GM18498 (cell line): ENCODE data around the gene OVCH1.
"Not testable (repeated sequence)": the region's sequence is repeated elsewhere in the genome, so short reads cannot be mapped to it uniquely, and the experiment has no call there.

Experiments used
- ATAC-seq: cut with Tn5 transposase; IDR thresholded peaks from one replicate; pipeline ENCODE4 v1.9.1; 2021; ENCODE audit warnings: mild to moderate bottlenecking, moderate library complexity; ENCODE audit not compliant: unreplicated experiment

Gene OVCH1

DNA sequence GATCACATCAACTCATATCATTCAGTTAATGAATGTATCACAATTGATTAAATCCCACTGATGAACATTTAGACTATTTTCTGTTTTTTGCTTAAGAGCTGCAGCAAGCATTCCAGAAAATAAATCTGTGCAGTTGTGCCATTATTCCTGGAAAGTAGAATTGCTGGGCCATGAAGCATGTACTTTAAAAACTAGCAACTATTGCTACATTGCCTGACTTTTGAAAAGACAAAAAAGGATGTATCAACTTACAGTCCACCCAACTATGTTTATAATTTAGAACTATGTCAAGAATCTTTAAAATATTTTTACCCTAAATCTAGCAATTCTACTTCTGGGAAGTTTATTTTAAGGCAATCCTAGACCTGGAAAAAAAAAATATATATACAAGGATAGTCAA is 83.1 kb downstream of the OVCH1 start:
- ATAC-seq = no peak

GRCh38 chr12:29405561-29405960 is 91.9 kb downstream of the OVCH1 start:
- ATAC-seq = no peak

DNA sequence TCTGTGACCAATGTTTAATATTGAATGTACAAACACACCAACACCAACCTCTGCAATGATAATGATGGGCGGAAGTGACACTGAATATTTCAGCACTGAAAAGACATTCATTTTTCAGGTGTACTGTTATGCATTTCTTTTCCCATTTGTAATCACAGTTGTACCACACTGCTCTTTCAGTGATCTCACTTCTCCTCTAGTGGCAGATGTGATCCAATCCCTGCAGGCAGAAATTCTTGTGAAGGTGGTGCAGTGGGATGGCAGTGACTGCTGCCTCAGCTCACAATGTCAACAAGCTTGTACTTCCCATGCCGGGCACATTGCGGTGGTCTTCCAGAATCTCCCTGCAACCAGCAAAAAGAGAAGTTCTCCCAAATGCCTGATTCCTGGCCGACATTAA is 93.5 kb downstream of the OVCH1 start:
- ATAC-seq = no peak

- ATAC-seq = no peak
Observed at GRCh38 chr12:29402437-29402836, 95.0 kb downstream of the OVCH1 start.

DNA sequence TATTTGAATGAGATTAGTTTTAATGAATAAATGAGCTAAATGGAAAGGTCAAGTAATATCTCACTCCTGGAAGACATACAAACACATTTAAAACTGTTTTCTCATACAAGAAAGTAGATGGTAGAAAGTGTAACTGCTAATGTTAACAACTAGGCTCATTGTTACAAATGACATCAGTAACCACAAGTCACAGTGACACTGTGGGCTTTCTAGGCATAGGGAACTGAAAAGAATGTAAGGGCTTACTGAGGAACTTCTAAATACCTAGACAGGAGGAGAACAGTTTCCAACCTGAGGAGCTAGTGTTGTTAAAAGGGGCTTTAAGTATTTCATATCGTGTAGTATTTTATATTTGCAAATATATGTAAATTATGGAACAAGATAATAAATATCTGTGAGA is 99.0 kb downstream of the OVCH1 start:
- peak; percentile 53 for ATAC-seq

- ATAC-seq = no peak
Observed at GRCh38 chr12:29396774-29397173, 100.7 kb downstream of the OVCH1 start.

DNA sequence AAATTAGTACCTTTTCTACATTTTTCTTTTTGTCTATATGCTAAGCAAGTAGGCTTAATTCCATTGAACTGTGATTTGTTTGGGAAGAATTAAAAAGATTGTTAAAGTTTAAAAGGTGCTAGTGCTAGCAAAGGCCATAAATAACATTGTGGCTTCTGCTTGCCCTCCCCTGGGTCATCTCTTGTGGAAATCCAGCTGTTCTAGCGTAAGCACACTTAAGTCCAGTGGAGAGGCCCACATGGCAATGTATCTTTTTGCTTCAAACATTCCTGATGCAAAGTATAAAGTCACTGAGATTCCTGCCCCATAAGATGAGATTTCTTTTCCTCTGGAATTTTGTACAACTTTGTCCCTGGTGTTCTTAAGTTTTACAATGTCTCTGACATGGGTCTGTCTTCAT is 102.1 kb downstream of the OVCH1 start:
- ATAC-seq = no peak

DNA sequence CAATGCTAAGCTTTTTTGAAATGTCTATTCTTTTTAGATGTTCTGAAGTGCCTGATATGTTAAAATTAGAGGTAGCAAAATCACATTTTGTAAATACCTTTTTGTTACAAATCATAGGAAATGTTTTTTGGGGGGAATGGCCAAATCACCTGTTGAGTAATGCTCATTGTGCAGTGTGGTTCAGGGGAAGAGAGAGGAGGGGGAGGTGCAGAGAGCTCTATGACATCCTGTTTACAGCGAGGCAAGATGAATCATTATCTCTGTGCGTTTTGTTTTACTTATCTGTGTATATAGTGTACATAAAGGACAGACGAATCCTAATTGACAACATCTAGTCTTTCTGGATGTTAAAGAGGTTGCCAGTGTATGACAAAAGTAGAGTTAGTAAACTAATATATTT is 107.1 kb downstream of the OVCH1 start:
- ATAC-seq = not testable (repeated sequence)

GRCh38 chr12:29389295-29389919 is 108.1 kb downstream of the OVCH1 start:
- ATAC-seq = no peak

DNA sequence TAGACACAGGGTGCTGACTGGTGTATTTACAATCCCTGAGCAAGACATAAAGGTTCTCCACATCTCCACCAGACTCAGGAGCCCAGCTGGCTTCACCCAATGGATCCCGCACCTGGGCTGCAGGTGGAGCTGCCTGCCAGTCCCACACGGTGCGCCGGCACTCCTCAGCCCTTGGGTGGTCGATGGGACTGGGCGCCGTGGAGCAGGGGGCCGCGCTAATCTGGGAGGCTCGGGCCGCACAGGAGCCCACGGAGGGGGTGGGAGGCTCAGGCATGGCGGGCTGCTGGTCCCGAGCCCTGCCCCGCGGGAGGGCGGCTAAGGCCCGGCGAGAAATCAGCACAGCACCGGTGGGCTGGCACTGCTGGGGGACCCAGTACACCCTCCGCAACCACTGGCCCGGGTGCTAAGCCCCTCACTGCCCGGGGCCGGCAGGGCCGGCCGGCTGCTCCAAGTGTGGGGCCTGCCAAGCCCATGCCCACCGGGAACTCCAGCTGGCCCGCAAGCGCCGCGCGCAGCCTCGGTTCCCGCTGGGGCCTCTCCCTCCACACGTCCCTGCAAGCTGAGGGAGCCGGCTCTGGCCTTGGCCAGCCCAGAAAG is 111.3 kb downstream of the OVCH1 start:
- ATAC-seq = not testable (repeated sequence)

GRCh38 chr12:29385194-29385593 is 112.3 kb downstream of the OVCH1 start:
- ATAC-seq = not testable (repeated sequence)

- no peak for ATAC-seq
Observed at GRCh38 chr12:29382251-29382650, 115.2 kb downstream of the OVCH1 start.

DNA sequence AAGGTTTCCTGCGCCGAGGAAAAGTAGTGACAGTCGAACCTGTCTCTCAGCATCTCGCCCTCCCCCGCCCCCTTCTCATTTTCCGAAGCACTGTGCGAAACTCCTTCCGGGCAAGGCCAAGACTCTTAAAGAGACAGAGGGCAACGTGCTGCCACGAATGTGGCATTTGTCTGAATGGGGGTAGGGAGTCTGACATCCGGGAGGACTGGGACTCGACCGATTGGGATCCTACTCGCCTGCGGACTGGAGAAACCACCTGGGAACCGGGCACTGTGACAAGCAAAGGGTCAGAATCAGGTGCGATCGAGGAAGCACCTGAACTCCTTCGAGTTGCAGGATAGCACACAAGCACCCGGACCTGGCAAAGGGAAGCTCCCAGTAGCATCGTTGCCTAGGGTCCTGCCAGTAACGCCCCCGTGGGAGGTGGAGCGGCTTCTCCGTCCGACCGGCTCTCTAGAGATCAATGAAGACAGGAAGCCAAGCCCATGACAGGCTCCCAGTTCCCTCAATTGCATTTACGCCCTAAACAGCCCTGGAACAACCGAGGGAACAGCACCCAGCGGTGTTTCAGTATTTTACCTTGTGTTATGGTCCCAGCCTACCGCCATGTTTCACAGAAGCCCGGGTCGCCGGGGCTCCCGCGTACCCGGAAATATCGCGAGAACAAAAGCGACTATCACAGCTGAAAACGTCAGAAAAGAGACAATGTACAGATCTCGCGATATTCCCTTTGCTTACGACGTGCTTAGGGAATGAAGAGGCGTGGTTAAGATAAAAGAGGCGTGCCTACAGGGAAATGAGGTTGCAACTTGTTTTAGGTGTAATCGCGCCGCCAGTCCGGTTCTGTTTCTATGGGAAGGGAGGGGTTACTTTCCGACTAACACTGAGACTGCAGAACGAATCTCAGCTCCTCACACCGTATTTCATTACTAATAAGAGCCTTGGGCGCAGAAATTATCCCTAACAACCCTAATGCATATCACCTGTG is 116.7 kb downstream of the OVCH1 start, which contains the start of gene ERGIC2:
Gene ERGIC2 (minus strand): TSS at position 637 of the 988 bp plus-strand sequence. CDS start 9,539 bp downstream, outside the sequence.
- peak; percentile 95 for ATAC-seq
